ENCODE measurements around the gene DRAP1. TPM values are rescaled to one million over a fixed set of nuclear protein-coding genes. Genes with fewer than 3 reads are reported as not detected.
A peak's percentile ranks its signal among the peaks of the same experiment; 100 is the strongest.

DRAP1 gene
- total and polyA plus RNA-seq, 9 of the 15 experiments (the other 6 are each of a cell fraction or from before 2014, with no cell fraction given), result 9.6 to 200 (median 92.9) TPM

DNA sequence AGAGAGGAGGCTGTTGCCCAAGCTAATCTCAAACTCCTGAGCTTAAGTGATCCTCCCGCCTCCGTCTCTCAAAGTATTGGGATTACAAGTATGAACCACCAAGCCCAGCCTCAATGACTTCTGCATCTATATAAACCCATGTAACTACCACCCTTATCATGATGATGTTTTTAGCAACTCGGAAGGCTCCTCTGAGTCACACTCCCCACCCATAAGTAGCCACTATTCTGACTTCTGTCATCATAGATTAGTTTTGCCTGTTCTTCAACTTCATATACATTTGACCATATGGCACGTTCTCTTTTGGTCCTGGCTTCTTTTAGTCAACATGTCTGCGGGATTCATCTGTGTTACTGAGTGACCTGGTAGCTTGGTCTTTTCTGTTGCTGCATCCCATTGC is 12.6 kb upstream of the DRAP1 start (continued):
- TF ChIP-seq ZNF175 (CRISPR knock-in tag; IDR thresholded peaks at IDR 0.05; ENCODE audit: low read depth) (no peak), POLR2A (conservative IDR thresholded peaks at IDR 0.05) (no peak), KLF10 (CRISPR knock-in tag; IDR thresholded peaks at IDR 0.05) (no peak), MTA2 (IDR thresholded peaks at IDR 0.05; ENCODE audit: low read depth) (peak; percentile 36; the same call in 1 of the 2 replicates), MCM7 (IDR thresholded peaks at IDR 0.05) (no peak), ZNF354B (CRISPR knock-in tag; IDR thresholded peaks at IDR 0.05) (0 out of 2 replicates have a peak, but pooled peaks have one; percentile 2), MCM2 (IDR thresholded peaks at IDR 0.05; ENCODE audit: low read depth) (no peak), HNRNPH1 (optimal IDR thresholded peaks at IDR 0.05; ENCODE audit: low read depth, low read length) (no peak), POLR2AphosphoS5 (IDR thresholded peaks at IDR 0.05; ENCODE audit: control insufficient read depth, insufficient read depth, low read depth, low read length) (0 out of 2 replicates have a peak, but pooled peaks have one; percentile 48), ZFX (CRISPR knock-in tag; IDR thresholded peaks at IDR 0.05) (no peak), DNMT1 (IDR thresholded peaks at IDR 0.05) (no peak), SMARCE1 (IDR thresholded peaks at IDR 0.05) (peak; percentile 78), SREBF2 (CRISPR knock-in tag; IDR thresholded peaks at IDR 0.05) (no peak), SOX6 (IDR thresholded peaks at IDR 0.05) (no peak)
- TF ChIP-seq, protein P1, sequence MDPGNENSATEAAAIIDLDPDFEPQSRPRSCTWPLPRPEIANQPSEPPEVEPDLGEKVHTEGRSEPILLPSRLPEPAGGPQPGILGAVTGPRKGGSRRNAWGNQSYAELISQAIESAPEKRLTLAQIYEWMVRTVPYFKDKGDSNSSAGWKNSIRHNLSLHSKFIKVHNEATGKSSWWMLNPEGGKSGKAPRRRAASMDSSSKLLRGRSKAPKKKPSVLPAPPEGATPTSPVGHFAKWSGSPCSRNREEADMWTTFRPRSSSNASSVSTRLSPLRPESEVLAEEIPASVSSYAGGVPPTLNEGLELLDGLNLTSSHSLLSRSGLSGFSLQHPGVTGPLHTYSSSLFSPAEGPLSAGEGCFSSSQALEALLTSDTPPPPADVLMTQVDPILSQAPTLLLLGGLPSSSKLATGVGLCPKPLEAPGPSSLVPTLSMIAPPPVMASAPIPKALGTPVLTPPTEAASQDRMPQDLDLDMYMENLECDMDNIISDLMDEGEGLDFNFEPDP (CRISPR knock-in tag; IDR thresholded peaks at IDR 0.05), result no peak
- TF ChIP-seq, protein P2, sequence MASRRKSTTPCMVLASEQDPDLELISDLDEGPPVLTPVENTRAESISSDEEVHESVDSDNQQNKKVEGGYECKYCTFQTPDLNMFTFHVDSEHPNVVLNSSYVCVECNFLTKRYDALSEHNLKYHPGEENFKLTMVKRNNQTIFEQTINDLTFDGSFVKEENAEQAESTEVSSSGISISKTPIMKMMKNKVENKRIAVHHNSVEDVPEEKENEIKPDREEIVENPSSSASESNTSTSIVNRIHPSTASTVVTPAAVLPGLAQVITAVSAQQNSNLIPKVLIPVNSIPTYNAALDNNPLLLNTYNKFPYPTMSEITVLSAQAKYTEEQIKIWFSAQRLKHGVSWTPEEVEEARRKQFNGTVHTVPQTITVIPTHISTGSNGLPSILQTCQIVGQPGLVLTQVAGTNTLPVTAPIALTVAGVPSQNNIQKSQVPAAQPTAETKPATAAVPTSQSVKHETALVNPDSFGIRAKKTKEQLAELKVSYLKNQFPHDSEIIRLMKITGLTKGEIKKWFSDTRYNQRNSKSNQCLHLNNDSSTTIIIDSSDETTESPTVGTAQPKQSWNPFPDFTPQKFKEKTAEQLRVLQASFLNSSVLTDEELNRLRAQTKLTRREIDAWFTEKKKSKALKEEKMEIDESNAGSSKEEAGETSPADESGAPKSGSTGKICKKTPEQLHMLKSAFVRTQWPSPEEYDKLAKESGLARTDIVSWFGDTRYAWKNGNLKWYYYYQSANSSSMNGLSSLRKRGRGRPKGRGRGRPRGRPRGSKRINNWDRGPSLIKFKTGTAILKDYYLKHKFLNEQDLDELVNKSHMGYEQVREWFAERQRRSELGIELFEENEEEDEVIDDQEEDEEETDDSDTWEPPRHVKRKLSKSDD (conservative IDR thresholded peaks at IDR 0.05; ENCODE audit: low read length), result no peak
